ENCODE data around the gene TEP1.

The TEP1 gene

DNA sequence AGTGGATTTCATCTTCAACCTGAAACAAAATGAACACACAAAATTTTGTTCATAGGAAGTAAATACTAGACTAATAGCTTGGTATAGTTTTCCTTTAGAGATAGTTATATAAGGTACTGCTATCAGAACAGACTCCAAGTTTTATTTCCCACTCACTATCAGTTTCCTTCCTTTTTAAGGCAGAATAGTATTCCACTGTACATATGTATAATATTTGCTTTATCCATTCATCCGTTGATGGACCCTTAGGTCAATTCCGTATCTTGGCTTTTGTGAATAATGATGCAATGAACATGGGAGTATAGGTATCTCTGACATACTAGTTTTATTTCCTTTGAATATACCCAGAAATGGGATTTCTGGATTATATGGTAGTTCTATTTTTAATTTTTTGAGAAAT lies 83.9 kb downstream of the TEP1 start:
- H4K91ac ChIP-seq (ENCODE audit: low read depth, low read length, poor library complexity) = no peak overlapping the region
- H3K79me1 ChIP-seq (ENCODE audit: low read depth, low read length) = no peaks in the 10 kb centered on the region
- H3K4me1 ChIP-seq (ENCODE audit: control insufficient read depth in 2 of 2, insufficient read depth in 1 of 2, low read depth in 1 of 2, low read length in 2 of 2) = peaks cover 2 to 3% of the 10 kb centered on the region in 2 donors
- H3K23ac ChIP-seq (ENCODE audit: low read depth, low read length, poor library complexity) = no peak overlapping the region
- no peak overlapping the region for H4K8ac ChIP-seq (ENCODE audit: low read depth, low read length)
- H3K9me3 ChIP-seq (replicated peaks in 1 of 2; ENCODE audit: control insufficient read depth in 2 of 2, insufficient read depth in 1 of 2, low read depth in 1 of 2, low read length in 2 of 2) = no peaks in the 10 kb centered on the region
- no CpG with 5 or more reads among the region's 2 CpGs for WGBS, 2 donors (ENCODE audit: extremely low coverage in 2 of 2, insufficient read length in 2 of 2, insufficient replicate concordance in 1 of 2)
- no peak overlapping the region for H2BK5ac ChIP-seq (ENCODE audit: low read length)
- H3K36me3 ChIP-seq (replicated peaks in 1 of 2; ENCODE audit: control insufficient read depth in 2 of 2, insufficient read depth in 2 of 2, low read length in 2 of 2) = peaks cover 15 to 65% of the 10 kb centered on the region in 2 donors
- H3K4ac ChIP-seq (ENCODE audit: low read length) = no peak overlapping the region
- H3K14ac ChIP-seq (ENCODE audit: low read length) = no peak overlapping the region
- H3K4me2 ChIP-seq (ENCODE audit: insufficient read depth, low read length, poor library complexity, severe bottlenecking) = no peak overlapping the region
- H3K4me3 ChIP-seq (ENCODE audit: low read length in 2 of 2) = no peak overlapping the region
- DNase-seq (ENCODE audit: low spot score) = no peak
- no peak overlapping the region for H2AK5ac ChIP-seq (ENCODE audit: low read depth, low read length)
- no peak overlapping the region for H3K27ac ChIP-seq (replicated peaks; ENCODE audit: low read length)
- no peaks in the 10 kb centered on the region for H3K27me3 ChIP-seq (ENCODE audit: control insufficient read depth in 3 of 3, insufficient read depth in 3 of 3, low read depth in 1 of 3, low read length in 3 of 3)
- H3K18ac ChIP-seq (ENCODE audit: low read length) = no peak overlapping the region
- no peak overlapping the region for H2BK120ac ChIP-seq (ENCODE audit: low read depth, low read length)
- H2BK12ac ChIP-seq (ENCODE audit: low read length) = no peak overlapping the region
- no peak overlapping the region for H3K9ac ChIP-seq (ENCODE audit: low read depth, low read length, poor library complexity)
- H2BK15ac ChIP-seq (ENCODE audit: low read length) = no peak overlapping the region
- no peak overlapping the region for H2AFZ ChIP-seq (ENCODE audit: low read length)

DNA sequence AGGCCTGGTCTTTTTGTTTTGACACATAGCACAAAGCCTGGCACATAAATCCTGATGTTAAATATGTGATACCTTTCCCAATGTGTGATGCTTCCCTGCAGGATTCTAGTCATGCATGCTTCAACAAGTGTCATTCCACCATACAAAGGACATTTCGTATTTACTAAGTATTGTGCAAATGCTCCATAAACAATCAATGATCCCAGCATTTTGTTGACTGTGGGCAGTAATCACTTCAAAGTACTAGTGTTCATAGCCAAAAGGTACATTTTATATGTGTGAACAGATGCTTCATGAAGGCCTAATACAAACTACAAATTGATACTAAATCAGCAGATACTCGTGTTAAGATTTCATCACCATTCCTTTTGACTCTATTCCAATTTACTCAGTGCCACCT lies 84.6 kb downstream of the TEP1 start:
- H2AFZ ChIP-seq (ENCODE audit: low read length) = no peak overlapping the region
- H3K14ac ChIP-seq (ENCODE audit: low read length) = no peak overlapping the region
- no peak overlapping the region for H3K4me3 ChIP-seq (ENCODE audit: low read length in 2 of 2)
- H3K4me1 ChIP-seq (ENCODE audit: control insufficient read depth in 2 of 2, insufficient read depth in 1 of 2, low read depth in 1 of 2, low read length in 2 of 2) = peaks cover 2 to 3% of the 10 kb centered on the region in 2 donors
- H3K9me3 ChIP-seq (replicated peaks in 1 of 2; ENCODE audit: control insufficient read depth in 2 of 2, insufficient read depth in 1 of 2, low read depth in 1 of 2, low read length in 2 of 2) = no peaks in the 10 kb centered on the region
- no peak overlapping the region for H4K8ac ChIP-seq (ENCODE audit: low read depth, low read length)
- H3K4me2 ChIP-seq (ENCODE audit: insufficient read depth, low read length, poor library complexity, severe bottlenecking) = no peak overlapping the region
- H3K27ac ChIP-seq (replicated peaks; ENCODE audit: low read length) = no peak overlapping the region
- no peak overlapping the region for H3K23ac ChIP-seq (ENCODE audit: low read depth, low read length, poor library complexity)
- no peak overlapping the region for H2AK5ac ChIP-seq (ENCODE audit: low read depth, low read length)
- H3K36me3 ChIP-seq (replicated peaks in 1 of 2; ENCODE audit: control insufficient read depth in 2 of 2, insufficient read depth in 2 of 2, low read length in 2 of 2) = peaks cover 16 to 71% of the 10 kb centered on the region in 2 donors
- no peak overlapping the region for H2BK120ac ChIP-seq (ENCODE audit: low read depth, low read length)
- H3K4ac ChIP-seq (ENCODE audit: low read length) = no peak overlapping the region
- no peaks in the 10 kb centered on the region for H3K27me3 ChIP-seq (ENCODE audit: control insufficient read depth in 3 of 3, insufficient read depth in 3 of 3, low read depth in 1 of 3, low read length in 3 of 3)
- DNase-seq (ENCODE audit: low spot score) = no peak
- no peak overlapping the region for H2BK12ac ChIP-seq (ENCODE audit: low read length)
- H3K9ac ChIP-seq (ENCODE audit: low read depth, low read length, poor library complexity) = no peak overlapping the region
- H4K91ac ChIP-seq (ENCODE audit: low read depth, low read length, poor library complexity) = no peak overlapping the region
- no peaks in the 10 kb centered on the region for H3K79me1 ChIP-seq (ENCODE audit: low read depth, low read length)
- no peak overlapping the region for H3K18ac ChIP-seq (ENCODE audit: low read length)
- no peak overlapping the region for H2BK5ac ChIP-seq (ENCODE audit: low read length)
- WGBS, 2 donors (ENCODE audit: extremely low coverage in 2 of 2, insufficient read length in 2 of 2, insufficient replicate concordance in 1 of 2) = no CpG with 5 or more reads among the region's 2 CpGs
- H2BK15ac ChIP-seq (ENCODE audit: low read length) = no peak overlapping the region

- H2AK5ac ChIP-seq (ENCODE audit: low read depth, low read length) = no peak overlapping the region
- no peak overlapping the region for H3K23ac ChIP-seq (ENCODE audit: low read depth, low read length, poor library complexity)
- H3K4ac ChIP-seq (ENCODE audit: low read length) = no peak overlapping the region
- H3K4me2 ChIP-seq (ENCODE audit: insufficient read depth, low read length, poor library complexity, severe bottlenecking) = no peak overlapping the region
- H3K36me3 ChIP-seq (replicated peaks in 1 of 2; ENCODE audit: control insufficient read depth in 2 of 2, insufficient read depth in 2 of 2, low read length in 2 of 2) = peaks cover 19 to 83% of the 10 kb centered on the region in 2 donors
- H3K4me1 ChIP-seq (ENCODE audit: control insufficient read depth in 2 of 2, insufficient read depth in 1 of 2, low read depth in 1 of 2, low read length in 2 of 2) = peaks cover 2 to 3% of the 10 kb centered on the region in 2 donors
- DNase-seq (ENCODE audit: low spot score) = peak; percentile 45
- no peak overlapping the region for H2BK15ac ChIP-seq (ENCODE audit: low read length)
- H2BK12ac ChIP-seq (ENCODE audit: low read length) = no peak overlapping the region
- no peaks in the 10 kb centered on the region for H3K79me1 ChIP-seq (ENCODE audit: low read depth, low read length)
- no peak overlapping the region for H2BK5ac ChIP-seq (ENCODE audit: low read length)
- H3K27ac ChIP-seq (replicated peaks; ENCODE audit: low read length) = no peak overlapping the region
- H3K4me3 ChIP-seq (ENCODE audit: low read length in 2 of 2) = no peak overlapping the region
- no peaks in the 10 kb centered on the region for H3K27me3 ChIP-seq (ENCODE audit: control insufficient read depth in 3 of 3, insufficient read depth in 3 of 3, low read depth in 1 of 3, low read length in 3 of 3)
- no peak overlapping the region for H3K9ac ChIP-seq (ENCODE audit: low read depth, low read length, poor library complexity)
- H2AFZ ChIP-seq (ENCODE audit: low read length) = no peak overlapping the region
- no CpG with 5 or more reads among the region's 8 CpGs for WGBS, 2 donors (ENCODE audit: extremely low coverage in 2 of 2, insufficient read length in 2 of 2, insufficient replicate concordance in 1 of 2)
- H4K91ac ChIP-seq (ENCODE audit: low read depth, low read length, poor library complexity) = no peak overlapping the region
- no peak overlapping the region for H3K18ac ChIP-seq (ENCODE audit: low read length)
- H2BK120ac ChIP-seq (ENCODE audit: low read depth, low read length) = no peak overlapping the region
- no peak overlapping the region for H3K14ac ChIP-seq (ENCODE audit: low read length)
- H3K9me3 ChIP-seq (replicated peaks in 1 of 2; ENCODE audit: control insufficient read depth in 2 of 2, insufficient read depth in 1 of 2, low read depth in 1 of 2, low read length in 2 of 2) = no peaks in the 10 kb centered on the region
- no peak overlapping the region for H4K8ac ChIP-seq (ENCODE audit: low read depth, low read length)
Observed at GRCh38 chr14:20327005-20327869, 86.1 kb downstream of the TEP1 start.

DNA sequence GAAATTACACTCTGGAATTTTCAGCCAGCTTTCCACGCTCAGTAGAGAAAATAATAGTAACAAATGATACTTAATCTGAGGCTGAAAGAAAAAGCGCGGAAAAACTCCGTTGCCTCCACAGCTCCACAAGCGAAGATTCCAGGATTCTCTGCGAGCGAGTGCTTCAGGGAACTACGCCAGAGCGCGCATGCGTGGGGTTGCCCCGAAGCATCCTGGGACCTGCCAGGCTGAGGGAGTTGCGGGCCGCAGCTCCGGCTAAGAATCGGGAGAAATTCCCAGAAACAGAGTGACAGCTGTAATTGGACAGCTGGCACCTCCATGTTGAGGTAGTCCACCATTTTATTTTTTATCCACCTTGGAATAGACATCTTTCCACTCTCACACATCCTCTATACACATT lies 95.6 kb downstream of the TEP1 start:
- no peak overlapping the region for H2BK120ac ChIP-seq (ENCODE audit: low read depth, low read length)
- no peak overlapping the region for H3K23ac ChIP-seq (ENCODE audit: low read depth, low read length, poor library complexity)
- H2BK12ac ChIP-seq (ENCODE audit: low read length) = no peak overlapping the region
- no peak overlapping the region for H3K4me3 ChIP-seq (ENCODE audit: low read length in 2 of 2)
- no peak overlapping the region for H3K27ac ChIP-seq (replicated peaks; ENCODE audit: low read length)
- no peaks in the 10 kb centered on the region for H3K9me3 ChIP-seq (replicated peaks in 1 of 2; ENCODE audit: control insufficient read depth in 2 of 2, insufficient read depth in 1 of 2, low read depth in 1 of 2, low read length in 2 of 2)
- H2BK5ac ChIP-seq (ENCODE audit: low read length) = no peak overlapping the region
- no peak overlapping the region for H3K18ac ChIP-seq (ENCODE audit: low read length)
- H3K36me3 ChIP-seq (replicated peaks in 1 of 2; ENCODE audit: control insufficient read depth in 2 of 2, insufficient read depth in 2 of 2, low read length in 2 of 2) = peaks cover 25 to 96% of the 10 kb centered on the region in 2 donors
- H3K4me1 ChIP-seq (ENCODE audit: control insufficient read depth in 2 of 2, insufficient read depth in 1 of 2, low read depth in 1 of 2, low read length in 2 of 2) = no peaks in the 10 kb centered on the region
- no peaks in the 10 kb centered on the region for H3K27me3 ChIP-seq (ENCODE audit: control insufficient read depth in 3 of 3, insufficient read depth in 3 of 3, low read depth in 1 of 3, low read length in 3 of 3)
- H3K9ac ChIP-seq (ENCODE audit: low read depth, low read length, poor library complexity) = no peak overlapping the region
- no CpG with 5 or more reads among the region's 16 CpGs for WGBS, 2 donors (ENCODE audit: extremely low coverage in 2 of 2, insufficient read length in 2 of 2, insufficient replicate concordance in 1 of 2)
- H3K4me2 ChIP-seq (ENCODE audit: insufficient read depth, low read length, poor library complexity, severe bottlenecking) = no peak overlapping the region
- no peak overlapping the region for H2BK15ac ChIP-seq (ENCODE audit: low read length)
- H4K8ac ChIP-seq (ENCODE audit: low read depth, low read length) = no peak overlapping the region
- H3K4ac ChIP-seq (ENCODE audit: low read length) = no peak overlapping the region
- H2AK5ac ChIP-seq (ENCODE audit: low read depth, low read length) = no peak overlapping the region
- H2AFZ ChIP-seq (ENCODE audit: low read length) = no peak overlapping the region
- no peak overlapping the region for H4K91ac ChIP-seq (ENCODE audit: low read depth, low read length, poor library complexity)
- no peak overlapping the region for H3K14ac ChIP-seq (ENCODE audit: low read length)
- no peak for DNase-seq (ENCODE audit: low spot score)
- no peaks in the 10 kb centered on the region for H3K79me1 ChIP-seq (ENCODE audit: low read depth, low read length)

Measured in neuronal stem cell (in vitro differentiated cells).